ENCODE data around the gene IGSF9B.

GRCh38 chr11:133900176-133901105 is 56.3 kb downstream of the IGSF9B start:
- TF ChIP-seq CTCF (conservative IDR thresholded peaks at IDR 0.05) (no peak), EZH2 (IDR thresholded peaks at IDR 0.05; ENCODE audit: low read depth) (no peak)

Data from PC-9 (cell line).